ENCODE data around the gene HDAC5. TPM values are rescaled to one million over a fixed set of nuclear protein-coding genes. Genes with fewer than 3 reads are reported as not detected.

HDAC5 gene
- total RNA-seq, 1 donor: 36.7 TPM

GRCh38 chr17:44077595-44077909 lies 45.9 kb downstream of the HDAC5 start:
- H3K4me3 ChIP-seq (ENCODE audit: low read depth, low read length): no peak overlapping the region
- DNase-seq (ENCODE audit: low read depth): no peak
- TF ChIP-seq CTCF (IDR thresholded peaks at IDR 0.05; ENCODE audit: insufficient read depth, low read depth, low read length): no peak

GRCh38 chr17:44076716-44077594 lies 46.5 kb downstream of the HDAC5 start:
- no peak for TF ChIP-seq CTCF (IDR thresholded peaks at IDR 0.05; ENCODE audit: insufficient read depth, low read depth, low read length)
- H3K4me3 ChIP-seq (ENCODE audit: low read depth, low read length): no peak overlapping the region
- no peak for DNase-seq (ENCODE audit: low read depth)

- TF ChIP-seq CTCF (IDR thresholded peaks at IDR 0.05; ENCODE audit: insufficient read depth, low read depth, low read length): no peak
- no peak for DNase-seq (ENCODE audit: low read depth)
- no peak overlapping the region for H3K4me3 ChIP-seq (ENCODE audit: low read depth, low read length)
Observed at GRCh38 chr17:44075598-44076293, 47.7 kb downstream of the HDAC5 start.

- no peak overlapping the region for H3K4me3 ChIP-seq (ENCODE audit: low read depth, low read length)
- TF ChIP-seq CTCF (IDR thresholded peaks at IDR 0.05; ENCODE audit: insufficient read depth, low read depth, low read length): no peak
- DNase-seq (ENCODE audit: low read depth): no peak
Observed at GRCh38 chr17:44074911-44075285, 48.5 kb downstream of the HDAC5 start.

GRCh38 chr17:44074231-44074910 lies 49.1 kb downstream of the HDAC5 start:
- H3K4me3 ChIP-seq (ENCODE audit: low read depth, low read length): no peak overlapping the region
- DNase-seq (ENCODE audit: low read depth): no peak
- TF ChIP-seq CTCF (IDR thresholded peaks at IDR 0.05; ENCODE audit: insufficient read depth, low read depth, low read length): no peak

GRCh38 chr17:44071772-44072171 lies 51.7 kb downstream of the HDAC5 start:
- TF ChIP-seq CTCF (IDR thresholded peaks at IDR 0.05; ENCODE audit: insufficient read depth, low read depth, low read length): no peak
- peak overlapping the region; percentile 68 for H3K4me3 ChIP-seq (ENCODE audit: low read depth, low read length)
- DNase-seq (ENCODE audit: low read depth): peak; percentile 19
